Hepatocyte (in vitro differentiated cells): ENCODE results near the gene PCGF1. TPM values are rescaled to one million over a fixed set of nuclear protein-coding genes. Genes with fewer than 3 reads are reported as not detected.

Experiments used
- DNase-seq: peaks from one replicate; pipeline ENCODE4 v3.0.0-alpha.2; 2016; ENCODE audit warnings: low spot score
- H2AFZ ChIP-seq: fragments of 200-600 bp; sonication (generic); 2 replicates; pipeline ENCODE4 v1.6.0; 2016; ENCODE audit warnings: antibody characterized with exemption, mild to moderate bottlenecking
- H3K27ac ChIP-seq: fragments of 200-600 bp; sonication (generic); 2 replicates; pipeline ENCODE4 v1.5.1; 2016; ENCODE audit warnings: mild to moderate bottlenecking
- H3K27me3 ChIP-seq: fragments of 200-600 bp; sonication (generic); 2 replicates; pipeline ENCODE4 v1.6.1; 2016
- H3K36me3 ChIP-seq: fragments of 200-600 bp; sonication (generic); replicated peaks from 2 replicates; pipeline ENCODE4 v1.5.1; 2016; ENCODE audit warnings: low read depth; ENCODE audit not compliant: insufficient read depth
- H3K4me1 ChIP-seq: fragments of 200-600 bp; sonication (generic); 2 replicates; pipeline ENCODE4 v1.5.1; 2016; ENCODE audit warnings: mild to moderate bottlenecking, moderate library complexity; ENCODE audit not compliant: insufficient read depth
- H3K4me2 ChIP-seq: fragments of 200-600 bp; sonication (generic); 2 replicates; pipeline ENCODE4 v1.6.0; 2016
- H3K4me3 ChIP-seq: fragments of 200-600 bp; sonication (generic); 2 replicates; pipeline ENCODE4 v1.5.1; 2016; ENCODE audit warnings: mild to moderate bottlenecking
- H3K79me2 ChIP-seq: fragments of 200-600 bp; sonication (generic); 2 replicates; pipeline ENCODE4 v1.6.0; 2017; ENCODE audit warnings: mild to moderate bottlenecking
- H3K9me2 ChIP-seq: fragments of 200-600 bp; sonication (generic); replicated peaks from 2 replicates; pipeline ENCODE4 v1.6.0; 2017; ENCODE audit warnings: mild to moderate bottlenecking; ENCODE audit not compliant: insufficient read depth
- H3K9me3 ChIP-seq: fragments of 200-600 bp; sonication (generic); 2 replicates; pipeline ENCODE4 v1.5.1; 2016; ENCODE audit warnings: low read depth, mild to moderate bottlenecking
- H4K20me1 ChIP-seq: fragments of 200-600 bp; sonication (generic); 2 replicates; pipeline ENCODE4 v1.6.0; 2016; ENCODE audit warnings: mild to moderate bottlenecking; ENCODE audit not compliant: insufficient read depth, poor library complexity, severe bottlenecking
- CTCF ChIP-seq: fragments of 200-600 bp; sonication (generic); IDR thresholded peaks from 2 replicates; pipeline ENCODE4 v1.5.1; 2016; ENCODE audit warnings: antibody characterized with exemption, mild to moderate bottlenecking; ENCODE audit not compliant: poor library complexity
- EZH2 ChIP-seq: fragments of 200-600 bp; sonication (generic); IDR thresholded peaks from 2 replicates; pipeline ENCODE4 v1.6.1; 2016; ENCODE audit warnings: antibody characterized with exemption, mild to moderate bottlenecking, borderline replicate concordance
- EZH2phosphoT487 ChIP-seq: fragments of 200-600 bp; sonication (generic); IDR thresholded peaks from one replicate; pipeline ENCODE4 v1.6.1; 2018; ENCODE audit warnings: antibody characterized with exemption, mild to moderate bottlenecking, low read depth, moderate library complexity; ENCODE audit not compliant: unreplicated experiment, severe bottlenecking
- WGBS: methylation state at CpG from one replicate; pipeline ENCODE4 v1.1.6; 2016; ENCODE audit warnings: low lambda C conversion rate; ENCODE audit errors: missing lambda C conversion rate; 5-methylcytosine and 5-hydroxymethylcytosine counted together
- polyA plus RNA-seq: library from polyadenylated mRNA; unstranded; fragments of >200 nt; fragmentation: Nextera tagmentation; extraction: Ambion mirVana; gene quantifications from 2 replicates; pipeline ENCODE4 v1.2.1, GENCODE V29; 2016
- total RNA-seq: library from RNA; depleted of rRNA; stranded (reverse); fragments of >200 nt; gene quantifications from 2 replicates; pipeline ENCODE4 v1.2.3, GENCODE V29; 2014

PCGF1 gene
- total and polyA plus RNA-seq, 2 experiments from 2014 or later = 10.6 to 30.2 TPM

- 93% methylated on average over 9 of the region's 9 CpGs for WGBS
- no peaks in the 10 kb centered on the region for H3K4me1 ChIP-seq
- no peak for DNase-seq
Observed at GRCh38 chr2:74524005-74524404, 16.5 kb upstream of the PCGF1 start.

DNA sequence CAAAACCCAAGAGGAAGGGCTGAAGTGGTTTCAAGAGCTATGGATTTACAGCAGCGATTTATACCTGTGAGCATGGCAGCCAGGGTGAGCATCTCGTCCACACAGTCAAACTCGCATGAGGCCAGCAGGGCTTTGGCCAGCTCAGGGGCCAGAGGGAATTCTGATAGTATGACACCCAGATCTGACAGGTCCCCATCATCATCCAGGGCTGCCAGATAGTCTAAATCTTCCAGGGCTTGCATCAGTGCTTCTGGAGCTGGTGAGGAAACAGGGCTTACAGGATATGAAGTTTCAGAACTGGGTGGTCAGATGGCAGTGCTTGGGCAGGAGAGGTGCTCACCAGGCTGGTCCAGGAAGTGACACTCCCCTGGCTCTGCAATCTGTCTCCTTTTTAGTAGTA is 15.0 kb upstream of the PCGF1 start:
- Histone ChIP-seq H3K4me1 (no peaks in the 10 kb centered on the region), H3K79me2 (peaks cover 3% of the 10 kb centered on the region), H3K36me3 (no peaks in the 10 kb centered on the region), H2AFZ (no peak overlapping the region), H3K4me3 (no peak overlapping the region), H3K9me2 (no peaks in the 10 kb centered on the region), H4K20me1 (no peaks in the 10 kb centered on the region), H3K4me2 (no peak overlapping the region), H3K9me3 (no peaks in the 10 kb centered on the region), H3K27ac (no peak overlapping the region), H3K27me3 (peaks cover 33% of the 10 kb centered on the region)
- TF ChIP-seq CTCF (no peak), EZH2 (no peak), EZH2phosphoT487 (no peak)
- DNase-seq = no peak
- 80% methylated on average over 3 of the region's 3 CpGs for WGBS

More at GRCh38 chr2:74524005-74524404, 16.5 kb upstream of the PCGF1 start:
- peaks cover 18% of the 10 kb centered on the region for H3K79me2 ChIP-seq
- no peak overlapping the region for H3K27ac ChIP-seq
- H4K20me1 ChIP-seq = peaks cover 7% of the 10 kb centered on the region
- TF ChIP-seq EZH2 (no peak), CTCF (no peak), EZH2phosphoT487 (no peak)
- H2AFZ ChIP-seq = no peak overlapping the region
- H3K27me3 ChIP-seq = peaks cover 18% of the 10 kb centered on the region
- no peaks in the 10 kb centered on the region for H3K36me3 ChIP-seq
- no peak overlapping the region for H3K4me2 ChIP-seq
- no peak overlapping the region for H3K4me3 ChIP-seq
- no peaks in the 10 kb centered on the region for H3K9me2 ChIP-seq
- no peaks in the 10 kb centered on the region for H3K9me3 ChIP-seq

GRCh38 chr2:74516650-74517049 is 9.2 kb upstream of the PCGF1 start:
- no peak for DNase-seq
- no peak overlapping the region for H3K4me3 ChIP-seq
- H3K4me2 ChIP-seq = peak overlapping the region; percentile 74
- peaks cover 92% of the 10 kb centered on the region for H3K27me3 ChIP-seq
- H3K4me1 ChIP-seq = peaks cover 6% of the 10 kb centered on the region
- TF ChIP-seq EZH2 (no peak), CTCF (no peak), EZH2phosphoT487 (peak; percentile 7)
- no peaks in the 10 kb centered on the region for H3K36me3 ChIP-seq
- no peaks in the 10 kb centered on the region for H3K9me3 ChIP-seq
- H3K79me2 ChIP-seq = no peaks in the 10 kb centered on the region
- 87% methylated on average over 13 of the region's 13 CpGs for WGBS
- H4K20me1 ChIP-seq = no peaks in the 10 kb centered on the region
- H3K27ac ChIP-seq = no peak overlapping the region
- no peak overlapping the region for H2AFZ ChIP-seq
- no peaks in the 10 kb centered on the region for H3K9me2 ChIP-seq
